Neuron (in vitro differentiated cells): Measurements from ENCODE around the gene MEIS1.

ENCODE experiments used
- H2AFZ ChIP-seq: one replicate; pipeline ENCODE4 v1.6.1; 2013; ENCODE audit warnings: low read depth, mild to moderate bottlenecking, inconsistent platforms, low read length, moderate library complexity
- H3K27me3 ChIP-seq: one replicate; pipeline ENCODE4 v1.6.1; 2013; ENCODE audit warnings: low read length; ENCODE audit not compliant: insufficient read depth
- H3K36me3 ChIP-seq: one replicate; pipeline ENCODE4 v1.6.1; 2013; ENCODE audit warnings: low read length; ENCODE audit not compliant: insufficient read depth
- H3K4me1 ChIP-seq: one replicate; pipeline ENCODE4 v1.6.1; 2013; ENCODE audit warnings: low read length; ENCODE audit not compliant: insufficient read depth
- H3K4me3 ChIP-seq: 2 replicates; pipeline ENCODE4 v1.5.1; 2013; ENCODE audit warnings: mild to moderate bottlenecking, low read length, moderate library complexity
- H3K9me3 ChIP-seq: one replicate; pipeline ENCODE4 v1.6.1; 2013; ENCODE audit warnings: low read length

MEIS1 gene

DNA sequence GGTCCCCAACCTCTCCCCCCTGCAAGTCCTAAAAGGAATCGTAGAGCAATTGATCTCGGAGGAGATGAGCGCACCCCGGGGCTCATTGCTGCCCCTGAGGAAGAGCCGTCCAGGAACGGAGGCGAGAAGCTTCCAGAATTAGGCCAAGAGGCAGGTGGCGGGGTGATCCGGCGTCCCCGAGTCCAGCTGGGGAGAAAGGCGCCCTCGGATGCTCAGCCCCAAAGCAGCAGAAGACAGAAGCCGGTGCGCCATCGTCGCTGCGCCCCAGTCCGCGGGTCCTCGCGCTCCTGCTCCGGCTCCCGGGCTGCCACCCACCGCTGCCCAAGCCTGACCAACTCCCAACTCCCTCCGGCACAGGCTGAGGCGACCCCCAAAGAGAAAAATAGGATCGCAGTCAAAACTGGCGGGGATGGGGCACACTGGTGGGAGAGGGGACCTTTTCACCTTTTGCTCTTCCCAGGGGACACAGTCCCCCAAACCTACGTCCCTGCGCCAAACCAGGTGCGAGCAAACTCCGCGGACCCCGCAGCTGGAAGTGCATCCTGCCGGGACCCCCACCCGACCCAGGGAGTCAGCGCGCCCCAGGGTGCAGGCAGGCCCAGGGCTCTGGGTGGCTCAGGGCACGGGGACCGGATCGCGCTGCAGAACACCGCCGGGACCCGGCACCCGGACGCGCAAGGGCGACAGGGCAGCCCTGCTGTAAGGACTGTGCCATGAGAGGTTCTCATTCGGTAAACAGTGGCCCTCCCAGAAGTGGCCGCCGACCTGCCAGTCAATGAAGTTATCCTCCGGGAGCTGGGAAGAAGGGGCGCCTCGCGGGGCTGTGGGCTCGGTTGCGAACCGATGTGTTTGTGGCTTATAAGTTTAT is 8.4 kb upstream of the MEIS1 start:
- Histone ChIP-seq H3K9me3 (no peaks in the 10 kb centered on the region), H3K27me3 (peaks cover 34% of the 10 kb centered on the region), H3K4me1 (peaks cover 23% of the 10 kb centered on the region), H2AFZ (peak overlapping the region; percentile 27), H3K4me3 (peak overlapping the region; percentile 24), H3K36me3 (no peaks in the 10 kb centered on the region)

DNA sequence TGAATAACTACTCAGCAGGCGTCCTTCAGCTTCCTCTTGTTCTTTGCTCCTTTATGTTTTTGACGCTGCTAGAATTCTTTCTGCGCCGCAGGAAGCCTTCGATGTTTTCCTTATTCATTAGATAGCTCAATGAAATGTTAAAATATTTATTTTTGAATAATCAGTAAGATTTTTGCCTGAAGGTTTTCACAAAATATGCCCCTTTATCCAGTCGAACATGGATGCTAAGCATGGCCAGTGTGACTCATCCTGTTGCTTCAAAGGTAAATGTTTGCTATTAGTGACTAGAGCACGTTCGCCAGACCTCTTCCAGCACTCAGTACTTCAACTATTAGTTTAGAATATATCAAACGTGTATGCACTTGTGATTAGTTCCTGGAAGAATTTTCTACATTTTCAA is 7.6 kb upstream of the MEIS1 start:
- H2AFZ ChIP-seq, result no peak overlapping the region
- peaks cover 34% of the 10 kb centered on the region for H3K27me3 ChIP-seq
- H3K4me3 ChIP-seq, result peak overlapping the region; percentile 24
- no peaks in the 10 kb centered on the region for H3K36me3 ChIP-seq
- H3K4me1 ChIP-seq, result peaks cover 23% of the 10 kb centered on the region
- H3K9me3 ChIP-seq, result no peaks in the 10 kb centered on the region

DNA sequence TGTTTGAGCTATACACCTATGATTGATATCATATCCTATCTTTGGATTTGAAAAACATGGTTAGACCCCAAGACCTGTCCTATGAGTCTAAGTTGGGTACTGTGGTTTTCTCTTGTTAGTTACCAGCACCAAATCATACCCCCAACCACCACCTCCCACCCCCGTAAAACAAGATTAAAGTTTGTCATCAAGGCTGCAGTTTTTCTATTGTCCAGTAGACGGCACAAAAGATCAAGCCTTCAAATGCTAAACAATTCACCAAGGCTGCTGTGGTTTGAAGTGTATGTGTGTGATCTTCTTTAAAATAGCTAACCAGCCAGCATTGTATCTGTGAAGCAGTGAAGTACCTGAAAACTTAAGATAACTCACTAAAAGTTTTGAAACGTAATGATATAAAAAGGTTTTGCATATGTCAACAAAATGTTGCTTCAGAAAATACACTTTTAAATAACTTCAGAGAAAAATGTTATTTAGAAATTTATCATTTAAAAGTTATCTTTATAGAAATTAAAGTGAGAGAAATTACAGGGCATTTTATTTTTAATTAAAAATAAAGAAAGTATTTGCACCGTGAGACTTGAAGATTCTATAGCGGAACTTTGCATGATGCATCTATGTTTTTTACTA is 5.8 kb upstream of the MEIS1 start:
- Histone ChIP-seq H3K9me3 (no peaks in the 10 kb centered on the region), H3K4me1 (peaks cover 31% of the 10 kb centered on the region), H3K27me3 (peaks cover 32% of the 10 kb centered on the region), H2AFZ (no peak overlapping the region), H3K36me3 (no peaks in the 10 kb centered on the region), H3K4me3 (no peak overlapping the region)

DNA sequence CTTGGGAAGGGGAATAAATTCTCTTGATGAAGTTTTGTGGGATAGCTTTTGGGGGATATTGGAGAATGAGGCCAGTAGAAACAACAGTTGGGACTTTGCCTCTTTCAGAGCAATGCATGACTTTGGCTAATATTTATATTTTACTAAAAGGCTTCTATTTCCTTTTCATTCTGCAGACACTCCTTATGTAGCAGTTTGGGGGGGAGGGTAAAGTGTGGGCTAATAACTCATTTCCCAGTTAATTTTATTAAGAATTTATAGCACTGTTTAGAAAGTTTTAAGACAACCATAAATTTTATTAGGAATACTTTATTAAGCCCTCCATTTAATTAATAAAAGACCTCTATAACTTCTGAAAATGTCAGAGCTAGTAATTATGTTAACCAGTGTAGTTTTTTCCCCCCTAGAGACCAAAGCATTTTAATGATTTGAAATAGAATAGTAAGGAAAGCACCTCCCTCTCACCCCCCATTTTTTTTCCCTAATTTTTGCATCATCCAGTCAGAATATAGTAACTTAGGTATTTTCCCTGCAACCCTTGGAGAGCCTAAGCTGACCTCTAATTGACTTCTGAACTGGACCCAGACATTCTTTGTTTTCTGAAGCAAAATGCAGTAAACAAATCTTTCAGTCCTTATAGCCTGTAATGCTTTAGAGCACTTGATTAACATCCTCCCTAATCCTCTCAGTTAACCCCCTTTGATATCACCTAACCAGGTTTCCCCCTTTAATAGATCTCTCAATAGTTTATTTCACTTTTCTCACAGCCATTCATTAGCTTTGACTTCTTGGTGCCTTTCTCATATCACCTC is 5.0 kb upstream of the MEIS1 start:
- no peak overlapping the region for H3K4me3 ChIP-seq
- H2AFZ ChIP-seq, result no peak overlapping the region
- H3K9me3 ChIP-seq, result no peaks in the 10 kb centered on the region
- no peaks in the 10 kb centered on the region for H3K36me3 ChIP-seq
- peaks cover 31% of the 10 kb centered on the region for H3K4me1 ChIP-seq
- peaks cover 25% of the 10 kb centered on the region for H3K27me3 ChIP-seq

DNA sequence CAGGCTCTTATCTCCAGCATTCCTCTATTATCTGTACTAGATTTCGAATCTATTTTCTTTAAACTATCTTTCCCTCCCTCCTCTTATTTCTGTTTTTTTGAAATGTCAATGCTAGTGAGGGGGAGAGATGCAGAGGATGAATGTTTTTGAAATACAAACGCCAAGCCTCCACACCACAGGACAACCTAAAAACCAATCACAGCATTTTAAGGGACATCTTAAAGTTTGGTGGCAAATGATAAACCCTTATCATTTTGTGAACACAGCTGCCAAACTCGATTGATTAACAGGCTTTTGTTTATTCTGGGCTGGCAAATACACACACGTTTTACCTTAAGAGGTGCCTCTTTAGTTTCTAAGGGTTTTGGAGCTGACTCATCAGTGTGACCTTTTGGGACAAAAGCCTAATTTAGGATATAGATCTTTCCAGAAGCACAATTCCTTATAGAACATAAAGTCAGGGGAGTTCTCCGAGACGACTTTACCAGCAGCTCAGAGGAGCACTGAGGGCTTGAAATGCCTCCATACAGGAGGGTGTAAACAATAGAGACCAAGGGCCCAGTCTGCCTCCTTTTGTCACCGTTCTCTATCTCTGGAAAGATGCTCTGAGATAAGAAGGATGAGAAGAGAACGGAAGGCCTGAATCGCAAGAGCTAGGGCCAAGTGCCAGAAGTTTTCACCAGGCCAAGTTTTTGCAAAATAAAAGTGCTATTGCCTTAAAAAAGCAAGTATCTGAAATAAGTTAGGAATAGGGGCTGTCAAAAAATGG is 4.2 kb upstream of the MEIS1 start:
- no peak overlapping the region for H3K4me3 ChIP-seq
- H3K27me3 ChIP-seq, result peaks cover 17% of the 10 kb centered on the region
- no peak overlapping the region for H2AFZ ChIP-seq
- H3K4me1 ChIP-seq, result peaks cover 31% of the 10 kb centered on the region
- no peaks in the 10 kb centered on the region for H3K9me3 ChIP-seq
- H3K36me3 ChIP-seq, result no peaks in the 10 kb centered on the region

DNA sequence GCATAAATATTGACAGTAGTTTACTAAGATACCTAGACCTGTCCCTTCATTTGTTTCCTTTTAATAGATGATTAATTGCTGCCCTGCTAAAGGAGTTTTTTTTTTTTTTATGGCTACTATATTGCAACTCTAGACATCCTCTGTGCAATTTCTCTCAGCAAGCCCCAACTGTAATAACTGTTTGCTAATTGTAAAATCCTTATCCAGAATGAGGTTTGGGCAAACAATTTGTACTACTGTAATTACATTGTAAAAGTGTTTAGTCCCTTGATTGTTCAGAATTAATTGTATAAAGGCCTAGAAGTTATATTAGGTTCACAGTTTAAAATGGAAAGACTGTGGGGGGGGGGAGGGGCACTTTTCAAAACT is 3.7 kb upstream of the MEIS1 start:
- H2AFZ ChIP-seq, result no peak overlapping the region
- H3K9me3 ChIP-seq, result no peaks in the 10 kb centered on the region
- H3K4me1 ChIP-seq, result peaks cover 31% of the 10 kb centered on the region
- no peak overlapping the region for H3K4me3 ChIP-seq
- peaks cover 12% of the 10 kb centered on the region for H3K27me3 ChIP-seq
- no peaks in the 10 kb centered on the region for H3K36me3 ChIP-seq

DNA sequence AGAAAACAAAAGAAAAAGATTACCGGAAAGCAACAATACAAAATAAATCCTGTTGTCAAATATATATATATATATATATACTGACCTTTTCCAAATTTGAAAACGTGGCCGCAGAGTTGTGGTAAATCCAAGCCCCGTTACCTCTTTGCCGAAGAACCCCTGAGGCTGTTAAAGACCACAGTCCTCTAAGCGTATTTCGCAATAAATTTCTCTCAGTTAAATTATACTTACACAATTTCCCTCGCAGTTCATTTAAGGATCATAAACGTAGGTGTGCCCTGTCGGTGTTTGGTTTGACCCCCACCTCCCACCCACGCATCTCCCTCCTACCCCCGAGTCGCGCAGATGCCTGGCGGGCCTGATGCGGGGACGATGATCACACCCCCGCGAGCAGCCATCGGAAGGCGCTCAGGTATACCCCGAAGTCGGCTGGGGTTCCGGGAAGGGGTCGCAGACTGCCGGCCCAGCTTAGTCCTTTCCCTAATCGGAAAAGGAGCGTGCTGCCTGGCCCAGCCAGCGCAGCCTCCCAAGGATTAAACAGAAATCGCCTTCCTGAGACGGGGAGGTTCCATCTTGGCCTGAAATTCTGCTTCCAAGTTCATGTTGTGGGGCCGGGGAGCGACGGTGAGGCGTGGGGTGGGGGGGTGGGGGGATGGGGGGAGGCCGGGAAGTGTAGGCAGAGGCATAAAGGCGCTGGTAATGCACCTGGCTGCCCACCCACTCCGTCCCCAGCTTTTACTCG is 2.9 kb upstream of the MEIS1 start:
- peaks cover 5% of the 10 kb centered on the region for H3K27me3 ChIP-seq
- peak overlapping the region; percentile 78 for H3K4me3 ChIP-seq
- no peaks in the 10 kb centered on the region for H3K9me3 ChIP-seq
- peaks cover 24% of the 10 kb centered on the region for H3K4me1 ChIP-seq
- H3K36me3 ChIP-seq, result no peaks in the 10 kb centered on the region
- no peak overlapping the region for H2AFZ ChIP-seq

DNA sequence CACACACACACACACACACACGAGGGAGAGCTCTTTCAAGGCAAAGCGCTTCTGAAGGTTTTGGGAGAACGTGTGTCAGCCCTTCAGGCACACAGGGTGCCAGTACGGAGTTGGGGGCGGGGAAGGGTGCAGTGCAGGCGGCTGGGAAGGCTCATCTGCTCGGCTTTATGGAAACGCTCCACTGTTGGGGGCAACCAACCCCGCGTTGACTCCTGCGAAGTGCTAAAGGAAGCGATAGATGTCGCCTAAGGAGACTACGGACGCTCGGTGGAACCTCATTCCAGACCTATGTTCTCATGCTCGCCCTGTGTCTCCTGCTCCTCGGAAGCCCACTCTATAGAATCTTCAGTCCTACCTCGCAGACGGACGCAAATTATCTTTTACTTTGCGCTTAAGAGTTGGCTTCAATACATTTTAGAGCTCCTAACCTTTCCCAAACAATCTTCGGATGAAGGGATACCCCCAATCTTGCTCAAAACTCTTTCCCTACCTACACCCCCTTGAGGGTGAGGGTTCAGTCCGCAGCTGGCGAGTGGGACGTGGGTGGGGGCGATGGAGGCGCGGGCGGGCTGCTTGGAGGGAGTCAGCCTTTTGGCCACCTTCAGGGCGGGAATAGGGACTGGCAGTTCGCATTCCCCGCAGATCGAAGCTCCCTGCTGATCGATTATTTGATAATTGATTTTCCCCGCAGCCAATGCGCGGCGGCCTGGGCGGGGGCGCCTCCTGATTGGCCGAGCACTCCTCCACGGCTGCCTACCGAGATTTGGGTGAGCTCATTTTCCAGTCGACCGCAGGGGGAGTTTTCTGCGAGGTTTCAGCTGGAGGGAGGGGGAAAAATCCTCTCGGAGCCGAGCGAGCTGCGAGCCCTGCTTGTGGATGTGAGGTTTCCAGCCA is 1.9 kb upstream of the MEIS1 start:
- peaks cover 20% of the 10 kb centered on the region for H3K4me1 ChIP-seq
- no peaks in the 10 kb centered on the region for H3K36me3 ChIP-seq

DNA sequence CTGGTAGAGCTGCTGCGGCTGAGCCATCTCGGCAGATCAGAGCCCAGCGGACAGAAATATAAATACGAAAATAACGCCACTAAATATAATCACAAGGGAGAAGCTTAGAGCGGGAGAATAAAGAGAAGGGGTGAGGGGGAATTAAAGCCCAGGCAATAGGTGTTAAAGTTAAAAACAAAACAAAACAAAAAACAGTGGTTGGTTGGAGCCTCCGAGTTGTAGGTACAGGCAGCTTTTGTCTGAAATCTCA is 1.3 kb upstream of the MEIS1 start:
- H3K36me3 ChIP-seq, result peaks cover 2% of the 10 kb centered on the region
- H3K4me1 ChIP-seq, result peaks cover 25% of the 10 kb centered on the region
- H3K27me3 ChIP-seq, result no peaks in the 10 kb centered on the region

More for the DNA sequence above, 1.9 kb upstream of the MEIS1 start:
- no peaks in the 10 kb centered on the region for H3K9me3 ChIP-seq
- no peaks in the 10 kb centered on the region for H3K27me3 ChIP-seq
- peak overlapping the region; percentile 77 for H2AFZ ChIP-seq
- H3K4me3 ChIP-seq, result peak overlapping the region; percentile 78

DNA sequence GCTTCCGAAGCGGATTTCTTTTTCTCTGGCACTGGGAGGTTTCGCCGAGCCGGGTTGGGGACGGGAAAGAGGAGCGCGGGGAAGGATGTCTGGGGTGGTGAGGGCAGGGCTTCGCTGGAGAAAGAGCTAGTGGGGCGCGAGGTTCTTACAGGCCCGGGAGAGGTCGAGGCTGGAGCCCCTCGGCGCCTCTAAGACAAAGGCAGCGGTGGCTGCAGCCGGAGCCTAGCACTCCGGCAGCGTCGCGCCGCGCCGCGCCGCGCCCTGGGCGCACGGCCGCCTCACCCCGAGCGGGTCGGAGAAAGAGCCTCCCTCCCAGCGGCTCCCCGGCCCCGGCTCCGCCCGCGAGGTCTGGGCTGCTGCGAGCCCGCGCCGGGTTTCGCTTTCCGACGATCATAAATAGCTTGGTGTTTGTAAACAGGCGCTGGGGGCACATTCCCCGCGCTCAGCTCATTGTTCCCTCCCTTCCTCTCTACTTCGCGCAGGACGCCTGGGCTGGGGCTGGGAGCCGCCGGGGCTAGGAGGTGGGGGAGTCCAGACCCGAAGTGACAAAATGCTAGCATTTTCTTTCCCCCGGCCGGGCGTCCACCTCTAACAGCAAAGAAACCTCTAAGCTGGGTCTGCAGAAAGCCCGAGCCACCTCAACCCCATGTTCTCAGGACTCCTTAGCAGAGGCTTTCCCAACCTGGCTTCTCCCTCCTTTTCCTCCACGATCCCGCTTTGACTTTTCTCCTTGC is 813 bp upstream of the MEIS1 start:
- peaks cover 2% of the 10 kb centered on the region for H3K36me3 ChIP-seq
- peaks cover 29% of the 10 kb centered on the region for H3K4me1 ChIP-seq
- peak overlapping the region; percentile 31 for H2AFZ ChIP-seq
- H3K9me3 ChIP-seq, result no peaks in the 10 kb centered on the region
- peak overlapping the region; percentile 78 for H3K4me3 ChIP-seq
- no peaks in the 10 kb centered on the region for H3K27me3 ChIP-seq

More for the DNA sequence above, 1.3 kb upstream of the MEIS1 start:
- Histone ChIP-seq H3K9me3 (no peaks in the 10 kb centered on the region), H2AFZ (peak overlapping the region; percentile 31), H3K4me3 (peak overlapping the region; percentile 78)

DNA sequence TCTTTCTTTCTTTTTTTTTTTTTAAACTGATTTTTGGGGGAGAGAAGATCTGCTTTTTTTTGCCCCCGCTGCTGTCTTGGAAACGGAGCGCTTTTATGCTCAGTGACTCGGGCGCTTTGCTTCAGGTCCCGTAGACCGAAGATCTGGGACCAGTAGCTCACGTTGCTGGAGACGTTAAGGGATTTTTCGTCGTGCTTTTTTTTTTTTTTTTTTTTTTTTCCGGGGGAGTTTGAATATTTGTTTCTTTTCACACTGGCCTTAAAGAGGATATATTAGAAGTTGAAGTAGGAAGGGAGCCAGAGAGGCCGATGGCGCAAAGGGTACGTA is 587 bp downstream of the MEIS1 start:
- Histone ChIP-seq H3K4me1 (peaks cover 41% of the 10 kb centered on the region), H3K9me3 (no peaks in the 10 kb centered on the region), H3K4me3 (peak overlapping the region; percentile 78), H3K36me3 (peaks cover 7% of the 10 kb centered on the region), H3K27me3 (no peaks in the 10 kb centered on the region), H2AFZ (no peak overlapping the region)
